GM23338 (cell line): ENCODE measurements around the gene FAM237B. TPM values are rescaled to one million over a fixed set of nuclear protein-coding genes. Genes with fewer than 3 reads are reported as not detected.

Experiments
- ATAC-seq: fragments of 200-7000 bp; cut with Tn5 transposase; 3 replicates; pipeline ENCODE4 v1.9.1; 2020
- DNase-seq: peaks from one replicate; pipeline ENCODE4 v3.0.0-alpha.2; 2015; ENCODE audit warnings: low spot score
- H2AFZ ChIP-seq: fragments of 200-600 bp; sonication (generic); 2 replicates; pipeline ENCODE4 v1.8.0; 2016; ENCODE audit warnings: antibody characterized with exemption, mild to moderate bottlenecking, moderate library complexity
- H3F3A ChIP-seq: fragments of 200-600 bp; sonication (generic); replicated peaks from 2 replicates; pipeline ENCODE4 v1.8.0; 2017; ENCODE audit warnings: antibody characterized with exemption, mixed run types, low read depth
- H3K27ac ChIP-seq: fragments of 200-600 bp; sonication (generic); 2 replicates; pipeline ENCODE4 v1.6.1; 2016; ENCODE audit warnings: low read depth
- H3K27me3 ChIP-seq: fragments of 200-600 bp; sonication (generic); 2 replicates; pipeline ENCODE4 v1.8.0; 2016; ENCODE audit warnings: mild to moderate bottlenecking, mixed run types, moderate library complexity; ENCODE audit not compliant: insufficient read depth
- H3K36me3 ChIP-seq: fragments of 200-600 bp; sonication (generic); 2 replicates; pipeline ENCODE4 v1.8.0; 2016; ENCODE audit warnings: mild to moderate bottlenecking; ENCODE audit not compliant: insufficient read depth
- H3K4me1 ChIP-seq: fragments of 200-600 bp; sonication (generic); 2 replicates; pipeline ENCODE4 v1.8.0; 2016; ENCODE audit warnings: mild to moderate bottlenecking, moderate library complexity; ENCODE audit not compliant: insufficient read depth
- H3K4me2 ChIP-seq: fragments of 200-600 bp; sonication (generic); 2 replicates; pipeline ENCODE4 v1.7.1; 2017; ENCODE audit warnings: mixed run types
- H3K4me3 ChIP-seq: fragments of 200-600 bp; sonication (generic); 2 replicates; pipeline ENCODE4 v1.6.1; 2016; ENCODE audit warnings: mixed run types
- H3K79me2 ChIP-seq: fragments of 200-600 bp; sonication (generic); replicated peaks from 2 replicates; pipeline ENCODE4 v1.8.0; 2017; ENCODE audit warnings: mild to moderate bottlenecking; ENCODE audit not compliant: insufficient read depth
- H3K9me2 ChIP-seq: fragments of 200-600 bp; sonication (generic); 2 replicates; pipeline ENCODE4 v1.8.0; 2017; ENCODE audit not compliant: insufficient read depth
- H4K20me1 ChIP-seq: fragments of 200-600 bp; sonication (generic); replicated peaks from 2 replicates; pipeline ENCODE4 v1.8.0; 2017; ENCODE audit warnings: mild to moderate bottlenecking; ENCODE audit not compliant: insufficient read depth
- H3K27ac Mint-ChIP-seq: 2 replicates; pipeline ENCODE4 v1.8.0; 2020; ENCODE audit warnings: inconsistent platforms, mild to moderate bottlenecking, moderate library complexity, mixed read lengths
- H3K27me3 Mint-ChIP-seq: 3 replicates; pipeline ENCODE4 v1.8.0; 2022; ENCODE audit warnings: low read depth, mild to moderate bottlenecking, moderate library complexity, mixed read lengths, inconsistent platforms; ENCODE audit not compliant: insufficient read depth, poor library complexity
- H3K36me3 Mint-ChIP-seq: 3 replicates; pipeline ENCODE4 v1.8.0; 2021; ENCODE audit warnings: low read depth, mild to moderate bottlenecking, inconsistent platforms, moderate library complexity, mixed read lengths
- H3K4me1 Mint-ChIP-seq: 3 replicates; pipeline ENCODE4 v1.8.0; 2020; ENCODE audit warnings: mild to moderate bottlenecking, inconsistent platforms, mixed read lengths
- H3K4me3 Mint-ChIP-seq: 3 replicates; pipeline ENCODE4 v1.8.0; 2021; ENCODE audit warnings: moderate library complexity, mild to moderate bottlenecking, inconsistent platforms, mixed read lengths
- H3K9me3 Mint-ChIP-seq: 3 replicates; pipeline ENCODE4 v1.8.0; 2020; ENCODE audit warnings: moderate library complexity, mild to moderate bottlenecking, inconsistent platforms, mixed read lengths
- CREB1 ChIP-seq: fragments of 250-450 bp; sonication (Bioruptor Pico); IDR thresholded peaks from 2 replicates; pipeline ENCODE4 v1.5.0; 2020; ENCODE audit warnings: low read depth, mild to moderate bottlenecking, moderate library complexity
- CTCF ChIP-seq, 2 experiments: fragments of 200-600 bp in 1 of 2; sonication (generic) in 1 of 2; conservative IDR thresholded peaks; 2 replicates each; pipeline versions ENCODE4 v1.5.1 to v1.6.1; 2016 to 2017; ENCODE audit warnings: antibody characterized with exemption in 2 of 2, low read depth in 2 of 2, mild to moderate bottlenecking in 2 of 2, moderate library complexity in 1 of 2
- EZH2 ChIP-seq: fragments of 200-600 bp; sonication (generic); IDR thresholded peaks from one replicate; pipeline ENCODE4 v1.8.0; 2017; ENCODE audit warnings: antibody characterized with exemption, mild to moderate bottlenecking, low read depth; ENCODE audit not compliant: unreplicated experiment
- EZH2phosphoT487 ChIP-seq: fragments of 200-600 bp; sonication (generic); IDR thresholded peaks from one replicate; pipeline ENCODE4 v1.8.1; 2018; ENCODE audit warnings: antibody characterized with exemption; ENCODE audit not compliant: unreplicated experiment
- JUNB ChIP-seq: IDR thresholded peaks from one replicate; pipeline ENCODE4 v1.6.1; 2016; ENCODE audit warnings: antibody characterized with exemption; ENCODE audit not compliant: unreplicated experiment
- POLR2AphosphoS5 ChIP-seq: IDR thresholded peaks from 2 replicates; pipeline ENCODE4 v1.6.1; 2016; ENCODE audit warnings: antibody characterized with exemption, low read depth
- REST ChIP-seq: IDR thresholded peaks from one replicate; pipeline ENCODE4 v1.6.1; 2018; ENCODE audit warnings: antibody characterized with exemption; ENCODE audit not compliant: unreplicated experiment
- ZNF114 ChIP-seq: fragments of 250-450 bp; sonication (Bioruptor Pico); IDR thresholded peaks from 2 replicates; pipeline ENCODE4 v1.5.0; 2020; ENCODE audit warnings: mild to moderate bottlenecking, moderate library complexity
- polyA plus RNA-seq: library from polyadenylated mRNA; unstranded; fragments of >200 nt; fragmentation: Nextera tagmentation; extraction: Ambion mirVana; gene quantifications from 2 replicates; pipeline ENCODE4 v1.2.1, GENCODE V29; 2016
- total RNA-seq: library from RNA; depleted of rRNA; stranded (reverse); fragments of >200 nt; shearing (Covaris generic); gene quantifications from 2 replicates; pipeline ENCODE4 v1.2.3, GENCODE V29; 2014
- TF ChIP-seq, protein P1 (sequence below): IDR thresholded peaks from 2 replicates; pipeline ENCODE4 v1.6.1; 2016; ENCODE audit warnings: antibody characterized with exemption

The FAM237B gene
- total and polyA plus RNA-seq, 2 experiments from 2014 or later = 0.07 to 0.13 TPM

DNA sequence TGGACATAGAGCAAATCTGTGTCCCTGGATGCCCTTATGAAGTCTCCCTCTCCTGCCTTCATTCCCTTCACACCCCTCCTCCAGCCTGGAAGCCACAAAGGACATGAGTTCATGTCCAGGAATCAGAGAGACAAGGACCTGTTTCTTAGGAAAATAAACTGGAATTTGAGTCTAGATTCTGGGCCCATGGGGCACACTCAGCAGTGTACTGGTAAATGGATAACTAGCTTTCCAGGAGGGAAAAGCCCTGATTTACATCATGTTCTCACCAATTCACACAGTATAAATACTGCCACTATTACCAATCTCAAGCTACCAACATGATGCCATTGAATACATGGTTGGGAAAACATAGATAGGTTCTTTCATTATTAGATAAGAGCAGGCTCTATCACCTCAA, 9.9 kb downstream of the FAM237B start:
- H3K9me3 Mint-ChIP-seq = no peaks in the 10 kb centered on the region
- no peaks in the 10 kb centered on the region for H3K27me3 Mint-ChIP-seq
- H3K27me3 ChIP-seq = no peaks in the 10 kb centered on the region
- no peaks in the 10 kb centered on the region for H3F3A ChIP-seq
- no peak overlapping the region for H3K27ac Mint-ChIP-seq
- no peak overlapping the region for H3K4me2 ChIP-seq
- DNase-seq = no peak
- H3K36me3 ChIP-seq = no peaks in the 10 kb centered on the region
- no peaks in the 10 kb centered on the region for H3K79me2 ChIP-seq
- no peak for ATAC-seq
- TF ChIP-seq ZNF114 (CRISPR knock-in tag) = no peak
- no peak for TF ChIP-seq EZH2phosphoT487
- no peak overlapping the region for H2AFZ ChIP-seq
- H4K20me1 ChIP-seq = no peaks in the 10 kb centered on the region
- no peak overlapping the region for H3K27ac ChIP-seq
- H3K4me3 ChIP-seq = no peak overlapping the region
- no peaks in the 10 kb centered on the region for H3K36me3 Mint-ChIP-seq
- H3K4me1 Mint-ChIP-seq = no peaks in the 10 kb centered on the region
- H3K9me2 ChIP-seq = no peaks in the 10 kb centered on the region
- no peaks in the 10 kb centered on the region for H3K4me1 ChIP-seq
- H3K4me3 Mint-ChIP-seq = no peak overlapping the region

DNA sequence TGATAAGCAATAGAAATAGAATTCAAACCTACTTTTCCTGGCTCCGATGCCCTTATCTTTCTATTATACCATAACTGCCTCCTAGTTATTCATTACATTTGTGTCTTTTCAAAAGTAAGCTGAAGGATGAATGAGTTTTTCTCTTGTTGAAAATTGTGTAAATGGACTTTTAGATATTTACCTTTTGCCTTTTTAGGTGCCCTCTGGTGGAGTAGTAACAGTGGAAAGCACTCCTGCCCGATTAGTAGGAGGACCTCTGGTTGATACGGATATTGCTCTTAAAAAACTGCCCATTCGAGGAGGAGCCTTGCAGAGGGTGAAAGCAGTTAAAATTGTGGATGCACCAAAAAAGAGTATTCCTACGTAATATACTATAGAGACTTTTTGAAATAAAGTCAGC, 11.2 kb downstream of the FAM237B start:
- no peaks in the 10 kb centered on the region for H3K4me1 ChIP-seq
- no peak for ATAC-seq
- H3K36me3 Mint-ChIP-seq = no peaks in the 10 kb centered on the region
- H3K79me2 ChIP-seq = no peaks in the 10 kb centered on the region
- no peaks in the 10 kb centered on the region for H3K4me1 Mint-ChIP-seq
- no peaks in the 10 kb centered on the region for H3K27me3 ChIP-seq
- H2AFZ ChIP-seq = no peak overlapping the region
- peak; percentile 21 for DNase-seq
- no peaks in the 10 kb centered on the region for H3F3A ChIP-seq
- H3K9me3 Mint-ChIP-seq = no peaks in the 10 kb centered on the region
- H4K20me1 ChIP-seq = no peaks in the 10 kb centered on the region
- no peak for TF ChIP-seq ZNF114 (CRISPR knock-in tag)
- peak in 1 of 2 experiments; percentile 39; a peak in 3 of 4 replicates for TF ChIP-seq CTCF (conservative IDR thresholded peaks at IDR 0.05; ENCODE audit: low read depth in 2 of 2)
- no peak overlapping the region for H3K4me3 Mint-ChIP-seq
- no peak overlapping the region for H3K4me2 ChIP-seq
- H3K36me3 ChIP-seq = no peaks in the 10 kb centered on the region
- H3K4me3 ChIP-seq = no peak overlapping the region
- H3K27me3 Mint-ChIP-seq = no peaks in the 10 kb centered on the region
- no peak overlapping the region for H3K27ac ChIP-seq
- no peaks in the 10 kb centered on the region for H3K9me2 ChIP-seq
- H3K27ac Mint-ChIP-seq = no peak overlapping the region

DNA sequence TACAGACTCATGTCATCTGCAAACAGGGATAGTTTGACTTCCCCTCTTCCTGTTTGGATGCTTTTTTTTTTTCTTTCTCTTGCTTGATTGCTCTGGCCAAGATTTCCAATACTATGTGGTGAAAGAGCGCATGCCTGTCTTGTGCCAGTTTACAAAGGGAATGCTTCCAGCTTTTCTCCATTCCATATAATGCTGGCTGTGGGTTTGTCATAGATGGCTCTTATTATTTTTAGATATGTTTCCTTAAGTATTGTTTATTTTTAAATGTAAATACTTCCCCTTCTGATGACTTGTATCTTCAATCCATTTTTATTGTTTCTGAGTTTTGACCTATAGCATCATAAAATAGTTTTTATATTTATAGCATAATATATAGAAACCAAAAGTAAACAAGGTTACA, 17.9 kb downstream of the FAM237B start:
- H3K4me3 ChIP-seq = no peak overlapping the region
- no peak overlapping the region for H3K4me2 ChIP-seq
- no peak overlapping the region for H3K27ac ChIP-seq
- H4K20me1 ChIP-seq = no peaks in the 10 kb centered on the region
- H3K4me3 Mint-ChIP-seq = no peak overlapping the region
- H3K4me1 Mint-ChIP-seq = no peaks in the 10 kb centered on the region
- H3K79me2 ChIP-seq = no peaks in the 10 kb centered on the region
- DNase-seq (no peak), ATAC-seq (no peak)
- no peak overlapping the region for H3K27ac Mint-ChIP-seq
- H3K4me1 ChIP-seq = no peaks in the 10 kb centered on the region
- no peaks in the 10 kb centered on the region for H3K9me2 ChIP-seq
- H3K27me3 Mint-ChIP-seq = no peaks in the 10 kb centered on the region
- H2AFZ ChIP-seq = no peak overlapping the region
- H3K27me3 ChIP-seq = no peaks in the 10 kb centered on the region
- H3K36me3 ChIP-seq = no peaks in the 10 kb centered on the region
- no peaks in the 10 kb centered on the region; the same call in 2 of the 3 replicates for H3K9me3 Mint-ChIP-seq
- H3F3A ChIP-seq = no peaks in the 10 kb centered on the region
- H3K36me3 Mint-ChIP-seq = no peaks in the 10 kb centered on the region
- TF ChIP-seq POLR2AphosphoS5 (no peak), EZH2 (no peak), CTCF (conservative IDR thresholded peaks at IDR 0.05; ENCODE audit: low read depth in 2 of 2) (no peak), CREB1 (no peak), JUNB (no peak), REST (no peak)
- TF ChIP-seq, protein P1, sequence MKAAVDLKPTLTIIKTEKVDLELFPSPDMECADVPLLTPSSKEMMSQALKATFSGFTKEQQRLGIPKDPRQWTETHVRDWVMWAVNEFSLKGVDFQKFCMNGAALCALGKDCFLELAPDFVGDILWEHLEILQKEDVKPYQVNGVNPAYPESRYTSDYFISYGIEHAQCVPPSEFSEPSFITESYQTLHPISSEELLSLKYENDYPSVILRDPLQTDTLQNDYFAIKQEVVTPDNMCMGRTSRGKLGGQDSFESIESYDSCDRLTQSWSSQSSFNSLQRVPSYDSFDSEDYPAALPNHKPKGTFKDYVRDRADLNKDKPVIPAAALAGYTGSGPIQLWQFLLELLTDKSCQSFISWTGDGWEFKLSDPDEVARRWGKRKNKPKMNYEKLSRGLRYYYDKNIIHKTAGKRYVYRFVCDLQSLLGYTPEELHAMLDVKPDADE = no peak
